Brain microvascular endothelial cell (primary cell): Measurements from ENCODE around the gene STARD5.

Experiments
- DNase-seq: peaks from one replicate; pipeline ENCODE4 v3.0.0-alpha.2; 2020
- H3K27ac ChIP-seq: fragments of 250-450 bp; sonication (Bioruptor Pico); 2 replicates; pipeline ENCODE4 v1.5.1; 2020; ENCODE audit warnings: mild to moderate bottlenecking, moderate library complexity
- H3K27me3 ChIP-seq: fragments of 250-450 bp; sonication (Bioruptor Pico); replicated peaks from 2 replicates; pipeline ENCODE4 v1.5.1; 2020; ENCODE audit warnings: mild to moderate bottlenecking
- H3K36me3 ChIP-seq: fragments of 250-450 bp; sonication (Bioruptor Pico); replicated peaks from 2 replicates; pipeline ENCODE4 v1.5.1; 2020; ENCODE audit warnings: mild to moderate bottlenecking
- H3K4me3 ChIP-seq: 2 replicates; pipeline ENCODE4 v1.5.1; 2011; ENCODE audit warnings: low read depth, mild to moderate bottlenecking, control low read depth, low read length, moderate library complexity
- CTCF ChIP-seq: IDR thresholded peaks from 2 replicates; pipeline ENCODE4 v1.5.1; 2011; ENCODE audit warnings: low read depth, mild to moderate bottlenecking, moderate library complexity, low read length, control low read depth, inconsistent platforms; ENCODE audit errors: missing control alignments
- in situ Hi-C: cut with HindIII; loops from 2 replicates; pipeline ENCODE4 v1.10.0; 2017; ENCODE audit warnings: low sequenced_read_pairs, low pct_ligation_motif_present

STARD5 gene

GRCh38 chr15:81294516-81294880 is 29.4 kb downstream of the STARD5 start:
- DNase-seq = no peak
- TF ChIP-seq CTCF = peak; percentile 16
- no peaks in the 10 kb centered on the region for H3K27me3 ChIP-seq
- no peak overlapping the region for H3K27ac ChIP-seq
- H3K4me3 ChIP-seq = no peak overlapping the region
- no peaks in the 10 kb centered on the region for H3K36me3 ChIP-seq
- in situ Hi-C loops = no loop called here

- no peaks in the 10 kb centered on the region for H3K36me3 ChIP-seq
- H3K4me3 ChIP-seq = no peak overlapping the region
- in situ Hi-C loops = no loop called here
- DNase-seq = no peak
- no peak for TF ChIP-seq CTCF
- no peak overlapping the region for H3K27ac ChIP-seq
- H3K27me3 ChIP-seq = no peaks in the 10 kb centered on the region
These were observed 30.0 kb downstream of the STARD5 start for GRCh38 chr15:81293728-81294515.

- no peak for DNase-seq
- Histone ChIP-seq H3K36me3 (no peaks in the 10 kb centered on the region), H3K27me3 (no peaks in the 10 kb centered on the region), H3K4me3 (no peak overlapping the region), H3K27ac (no peak overlapping the region)
- TF ChIP-seq CTCF = no peak
- in situ Hi-C loops = no loop called here
These were observed 31.4 kb downstream of the STARD5 start for GRCh38 chr15:81292523-81293001.

- Histone ChIP-seq H3K27me3 (no peaks in the 10 kb centered on the region), H3K4me3 (no peak overlapping the region), H3K36me3 (no peaks in the 10 kb centered on the region), H3K27ac (no peak overlapping the region)
- in situ Hi-C loops = no loop called here
- DNase-seq = no peak
- no peak for TF ChIP-seq CTCF
These were observed 31.9 kb downstream of the STARD5 start for GRCh38 chr15:81291916-81292522.

- H3K27ac ChIP-seq = no peak overlapping the region
- no peak for DNase-seq
- no peaks in the 10 kb centered on the region for H3K36me3 ChIP-seq
- H3K4me3 ChIP-seq = no peak overlapping the region
- in situ Hi-C loops = no loop called here
- TF ChIP-seq CTCF = no peak
- no peaks in the 10 kb centered on the region for H3K27me3 ChIP-seq
These were observed 34.0 kb downstream of the STARD5 start for GRCh38 chr15:81289910-81290309.
